Endothelial cell of hepatic sinusoid (primary cell): ENCODE results near the gene SPATS1.

Experiments
- in situ Hi-C: cut with HindIII; loops from 2 replicates; pipeline ENCODE4 v1.10.0; 2017; ENCODE audit warnings: low sequenced_read_pairs

SPATS1 gene

DNA sequence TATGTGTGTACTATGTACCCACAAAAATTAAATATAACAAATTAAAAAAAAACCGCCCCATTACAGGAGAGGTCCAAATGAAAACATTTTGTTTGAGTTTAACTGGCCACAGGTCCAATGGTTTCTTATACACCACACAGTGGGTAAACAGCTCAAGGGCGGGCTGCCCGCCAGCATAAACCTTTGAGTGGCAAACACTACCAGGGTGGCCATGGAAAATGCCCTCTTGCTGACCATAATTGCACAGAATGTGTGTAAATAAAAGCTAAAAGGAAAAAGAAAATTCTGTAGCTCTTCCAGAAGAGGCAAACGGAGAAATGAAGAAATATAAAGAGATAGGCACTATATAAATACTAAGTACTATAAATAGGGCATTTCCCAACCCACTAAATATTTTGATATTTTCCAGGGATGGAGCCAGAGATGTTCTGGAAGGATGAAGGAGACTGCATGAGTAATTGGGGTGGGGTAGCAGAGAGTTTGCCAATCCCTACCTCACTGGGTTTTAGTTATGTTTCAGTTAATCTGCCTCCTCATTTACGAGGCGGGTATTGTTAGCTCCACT lies 44.0 kb downstream of the SPATS1 start:
- in situ Hi-C loops: no loop called here

DNA sequence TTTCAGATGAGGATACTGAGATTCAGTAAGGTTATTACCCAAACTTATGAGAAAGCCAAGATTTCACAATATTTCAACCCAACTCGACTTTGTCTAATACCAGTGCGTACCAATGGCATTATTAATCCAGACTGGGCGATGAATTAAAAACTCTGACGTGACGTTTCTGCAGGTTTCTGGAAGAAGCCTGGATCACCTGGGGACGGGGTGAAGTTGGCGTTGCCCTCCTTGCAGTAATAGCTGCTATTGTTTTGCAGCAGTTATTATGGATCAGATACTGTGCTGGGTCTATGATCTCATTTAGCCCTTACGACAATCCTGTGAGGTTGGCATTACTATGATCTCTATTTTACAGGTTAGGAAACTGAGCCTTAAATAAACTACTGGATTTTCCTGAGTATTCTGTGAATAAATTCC lies 44.5 kb downstream of the SPATS1 start:
- in situ Hi-C loops: no loop called here

- in situ Hi-C loops: no loop called here
These were observed 45.1 kb downstream of the SPATS1 start, which contains the start of gene CDC5L for GRCh38 chr6:44387346-44388134. TSS of gene CDC5L (plus strand) at chr6:44387706. CDS start at chr6:44387824, 118 bp downstream.

DNA sequence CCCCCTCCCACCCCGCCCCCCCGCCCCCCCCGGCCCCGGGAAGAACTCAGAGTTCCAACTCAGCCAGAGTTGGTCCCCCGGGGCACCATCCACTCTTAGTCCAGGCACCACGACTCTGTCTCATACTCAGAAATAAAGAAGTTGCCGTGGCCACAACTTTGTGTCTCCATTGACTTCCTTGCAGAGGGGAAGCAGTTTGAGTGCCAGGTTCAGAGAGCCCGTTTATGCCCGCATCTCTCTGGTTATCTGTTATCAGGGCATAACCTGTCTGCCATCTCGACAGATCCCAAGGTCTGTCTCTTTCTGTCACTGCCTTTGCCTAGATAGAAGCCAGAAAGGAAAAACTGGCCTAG lies 45.7 kb downstream of the SPATS1 start:
- in situ Hi-C loops: no loop called here

- in situ Hi-C loops: no loop called here
These were observed 46.4 kb downstream of the SPATS1 start for GRCh38 chr6:44388887-44389286.

DNA sequence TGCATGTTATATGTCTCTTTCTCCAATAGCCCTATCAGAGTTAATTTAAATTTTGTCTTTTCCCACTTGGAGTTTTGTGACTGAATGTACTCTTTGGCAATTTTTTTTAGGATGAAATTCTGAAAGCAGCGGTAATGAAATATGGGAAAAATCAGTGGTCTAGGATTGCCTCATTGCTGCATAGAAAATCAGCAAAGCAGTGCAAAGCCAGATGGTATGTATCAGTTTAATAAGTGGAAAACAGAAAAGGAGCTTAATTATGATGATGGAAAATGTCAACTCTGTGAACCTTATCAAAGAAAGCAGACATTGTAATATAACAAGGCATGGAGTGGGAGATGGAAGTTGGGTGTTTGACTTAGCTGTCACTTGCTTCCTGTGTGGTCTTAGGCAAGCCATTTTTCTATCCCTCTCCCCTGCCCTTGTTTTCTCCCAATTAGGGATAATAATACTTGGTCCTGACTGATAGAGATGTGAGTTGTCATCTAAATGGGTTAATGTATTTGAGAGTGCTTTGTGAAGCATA lies 47.8 kb downstream of the SPATS1 start:
- in situ Hi-C loops: no loop called here
